Fibroblast of lung (primary cell): Measurements from ENCODE around the gene MRPS10. TPM values are rescaled to one million over a fixed set of nuclear protein-coding genes. Genes with fewer than 3 reads are reported as not detected.
A peak's percentile ranks its signal among the peaks of the same experiment; 100 is the strongest.

Experiments used
- DNase-seq, 2 donors: peaks; one replicate each; pipeline versions ENCODE4 v3.0.0 to v3.0.0-alpha.2; 2010; ENCODE audit warnings: low read depth in 2 of 2
- H2AFZ ChIP-seq: 2 replicates; pipeline ENCODE4 v1.5.1; 2012; ENCODE audit warnings: low read length, control low read depth, inconsistent platforms
- H3K27ac ChIP-seq: 2 replicates; pipeline ENCODE4 v1.5.1; 2011; ENCODE audit warnings: low read length, control low read depth; ENCODE audit not compliant: insufficient read depth
- H3K27me3 ChIP-seq: 2 replicates; pipeline ENCODE4 v1.5.1; 2011; ENCODE audit warnings: mild to moderate bottlenecking, low read length; ENCODE audit not compliant: control insufficient read depth, insufficient read depth
- H3K36me3 ChIP-seq: 2 replicates; pipeline ENCODE4 v1.5.1; 2011; ENCODE audit warnings: low read length; ENCODE audit not compliant: control insufficient read depth, insufficient read depth
- H3K4me1 ChIP-seq: 2 replicates; pipeline ENCODE4 v1.5.1; 2011; ENCODE audit warnings: low read length; ENCODE audit not compliant: control insufficient read depth, insufficient read depth; ENCODE audit errors: extremely low read depth
- H3K4me2 ChIP-seq: 2 replicates; pipeline ENCODE4 v1.5.1; 2011; ENCODE audit warnings: low read length, control low read depth; ENCODE audit not compliant: insufficient read depth; ENCODE audit errors: extremely low read depth
- H3K4me3 ChIP-seq, 4 experiments: fragments of 200-600 bp in 1 of 4; sonication (generic) in 1 of 4; replicated peaks in 1 of 4; 2 replicates each; pipeline ENCODE4 v1.5.1; 2011 to 2016; ENCODE audit warnings: low read length in 4 of 4, low read depth in 3 of 4, mild to moderate bottlenecking in 3 of 4, control low read depth in 2 of 4, inconsistent platforms in 1 of 4, mixed read lengths in 1 of 4; ENCODE audit not compliant: insufficient read depth in 1 of 4; ENCODE audit errors: control extremely low read depth in 1 of 4
- H3K79me2 ChIP-seq: 2 replicates; pipeline ENCODE4 v1.5.1; 2012; ENCODE audit warnings: mild to moderate bottlenecking, low read length, inconsistent platforms; ENCODE audit not compliant: control insufficient read depth, insufficient read depth
- H3K9ac ChIP-seq: 2 replicates; pipeline ENCODE4 v1.5.1; 2011; ENCODE audit warnings: mild to moderate bottlenecking, low read length, control low read depth; ENCODE audit not compliant: insufficient read depth
- H3K9me3 ChIP-seq: 2 replicates; pipeline ENCODE4 v1.5.1; 2012; ENCODE audit warnings: low read depth, low read length; ENCODE audit not compliant: control insufficient read depth, insufficient read depth
- H4K20me1 ChIP-seq: 2 replicates; pipeline ENCODE4 v1.5.1; 2011; ENCODE audit warnings: low read length; ENCODE audit not compliant: control insufficient read depth, insufficient read depth; ENCODE audit errors: extremely low read depth
- CTCF ChIP-seq, 2 donors: IDR thresholded peaks in 1 of 2; conservative IDR thresholded peaks in 1 of 2; 1 replicate in 1 of 2; 2 replicates in 1 of 2; pipeline ENCODE4 v1.5.1; 2011 to 2012; ENCODE audit warnings: low read length in 2 of 2, control low read depth in 1 of 2, inconsistent platforms in 1 of 2, low read depth in 1 of 2, mild to moderate bottlenecking in 1 of 2
- EZH2 ChIP-seq: IDR thresholded peaks from 2 replicates; pipeline ENCODE4 v1.5.1; 2012; ENCODE audit warnings: low read length, control low read depth, mild to moderate bottlenecking; ENCODE audit errors: missing control alignments
- polyA plus RNA-seq, 2 donors: library from polyadenylated mRNA; depleted of rRNA in 1 of 2; stranded (reverse) in 1 of 2; unstranded in 1 of 2; fragments of >200 nt; gene quantifications; 2 replicates each; pipeline ENCODE4 v1.2.1, GENCODE V29; 2011 to 2012; ENCODE audit warnings: missing spikeins in 1 of 2
- total RNA-seq: library from RNA; depleted of rRNA; stranded (reverse); fragments of >200 nt; gene quantifications from 2 replicates; pipeline ENCODE4 v1.2.1, GENCODE V29; 2014

The MRPS10 gene
- total and polyA plus RNA-seq, 2 donors (not counting 1 experiment from before 2014, with no cell fraction given) = 67.5 to 74.1 TPM

GRCh38 chr6:42232035-42232434 is 14.4 kb upstream of the MRPS10 start:
- H3K27me3 ChIP-seq = no peaks in the 10 kb centered on the region
- H3K27ac ChIP-seq = no peak overlapping the region
- H3K4me1 ChIP-seq = peaks cover 7% of the 10 kb centered on the region
- no peak for DNase-seq
- H3K4me3 ChIP-seq = no peak overlapping the region
- no peaks in the 10 kb centered on the region for H3K9me3 ChIP-seq
- H3K79me2 ChIP-seq = no peaks in the 10 kb centered on the region
- no peak overlapping the region for H2AFZ ChIP-seq
- no peak overlapping the region for H3K9ac ChIP-seq
- no peak overlapping the region for H3K4me2 ChIP-seq
- no peak for TF ChIP-seq EZH2
- TF ChIP-seq CTCF (conservative IDR thresholded peaks at IDR 0.05 in 1 of 2, IDR thresholded peaks at IDR 0.05 in 1 of 2; ENCODE audit: low read depth in 1 of 2, low read length in 2 of 2) = no peak
- no peaks in the 10 kb centered on the region for H4K20me1 ChIP-seq
- H3K36me3 ChIP-seq = peaks cover 9% of the 10 kb centered on the region

GRCh38 chr6:42230345-42231321 is 13.0 kb upstream of the MRPS10 start:
- TF ChIP-seq CTCF (conservative IDR thresholded peaks at IDR 0.05 in 1 of 2, IDR thresholded peaks at IDR 0.05 in 1 of 2; ENCODE audit: low read depth in 1 of 2, low read length in 2 of 2) (peak; percentile 29 to 46), EZH2 (no peak)
- Histone ChIP-seq H3K4me3 (no peak overlapping the region), H4K20me1 (no peaks in the 10 kb centered on the region), H3K4me2 (no peak overlapping the region), H2AFZ (no peak overlapping the region), H3K4me1 (peaks cover 13% of the 10 kb centered on the region), H3K9ac (no peak overlapping the region), H3K79me2 (no peaks in the 10 kb centered on the region), H3K36me3 (peaks cover 7% of the 10 kb centered on the region), H3K9me3 (no peaks in the 10 kb centered on the region), H3K27ac (no peak overlapping the region), H3K27me3 (no peaks in the 10 kb centered on the region)
- peak in 1 of 2 donors; percentile 47 for DNase-seq

- no peak for TF ChIP-seq EZH2
- TF ChIP-seq CTCF (conservative IDR thresholded peaks at IDR 0.05 in 1 of 2, IDR thresholded peaks at IDR 0.05 in 1 of 2; ENCODE audit: low read depth in 1 of 2, low read length in 2 of 2) = no peak
- no peak overlapping the region for H3K4me2 ChIP-seq
- H3K4me3 ChIP-seq = no peak overlapping the region
- H3K9me3 ChIP-seq = no peaks in the 10 kb centered on the region
- no peak overlapping the region for H3K27ac ChIP-seq
- H3K9ac ChIP-seq = no peak overlapping the region
- H4K20me1 ChIP-seq = no peaks in the 10 kb centered on the region
- no peaks in the 10 kb centered on the region for H3K27me3 ChIP-seq
- H3K79me2 ChIP-seq = no peaks in the 10 kb centered on the region
- peaks cover 13% of the 10 kb centered on the region for H3K4me1 ChIP-seq
- no peak overlapping the region for H2AFZ ChIP-seq
- peaks cover 7% of the 10 kb centered on the region for H3K36me3 ChIP-seq
- DNase-seq = no peak
Measured at GRCh38 chr6:42229506-42230119, 12.0 kb upstream of the MRPS10 start.
